Lung microvascular endothelial cell (primary cell): ENCODE results near the gene IGF1R. TPM values are rescaled to one million over a fixed set of nuclear protein-coding genes. Genes with fewer than 3 reads are reported as not detected.

Source experiments
- DNase-seq, 2 donors: peaks; one replicate each; pipeline versions ENCODE4 v3.0.0 to v3.0.0-alpha.2; 2010; ENCODE audit warnings: low read depth in 2 of 2
- total RNA-seq: library from RNA; depleted of rRNA; stranded (reverse); fragments of >200 nt; gene quantifications from 2 replicates; pipeline ENCODE4 v1.2.1, GENCODE V29; 2014

IGF1R gene
- total RNA-seq, 1 donor from 2014 or later, result 20.4 TPM

DNA sequence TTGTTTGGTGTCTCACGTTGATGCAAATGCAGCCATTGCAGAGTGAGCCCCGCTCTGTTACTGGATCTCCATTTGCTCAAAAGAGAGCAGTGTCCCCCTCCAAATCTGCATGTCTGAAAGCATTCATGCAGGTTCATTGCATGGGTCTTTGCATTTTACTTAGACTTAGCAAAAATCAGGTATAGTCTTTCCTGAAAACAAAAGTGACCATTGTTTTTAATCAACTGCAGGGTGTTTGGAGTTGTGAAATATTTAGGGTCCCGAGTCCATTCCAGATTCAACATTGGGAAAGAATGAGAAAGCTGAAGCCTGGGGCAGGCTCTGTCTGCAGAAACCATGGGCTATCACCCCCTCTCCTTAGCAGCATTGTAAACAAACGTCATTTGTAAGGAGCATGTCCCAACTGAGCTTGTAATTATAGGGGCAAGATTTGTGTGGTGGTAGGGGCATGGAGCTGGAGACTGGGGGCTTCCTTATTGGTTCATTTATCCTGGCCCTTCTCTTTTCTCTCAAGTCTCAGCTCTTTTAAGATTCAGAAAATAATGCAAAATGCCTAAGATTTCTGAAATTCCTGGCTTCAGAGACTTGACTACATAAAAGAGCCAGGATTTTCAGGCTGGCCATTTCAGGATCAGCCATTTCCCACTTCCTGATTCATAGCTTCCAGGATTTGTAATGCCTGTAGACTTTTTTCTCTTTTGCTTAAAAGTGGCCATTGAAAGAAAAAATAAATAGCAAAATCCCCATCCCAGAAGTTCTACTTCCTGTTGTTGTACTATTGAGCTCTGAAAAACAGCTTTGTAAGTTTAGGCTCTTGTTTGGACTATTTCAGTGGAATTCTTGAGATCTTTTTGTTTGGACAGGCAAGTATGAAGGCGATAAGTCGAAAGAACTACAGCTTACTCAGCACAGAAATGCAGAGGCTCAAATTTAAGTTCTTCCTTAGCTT, 23.0 kb downstream of the IGF1R start:
- peak; percentile 45 to 69 for DNase-seq

- no peak for DNase-seq
These were observed 24.8 kb downstream of the IGF1R start for GRCh38 chr15:98673133-98673532.

- no peak for DNase-seq
These were observed 26.0 kb downstream of the IGF1R start for GRCh38 chr15:98674336-98674735.

DNA sequence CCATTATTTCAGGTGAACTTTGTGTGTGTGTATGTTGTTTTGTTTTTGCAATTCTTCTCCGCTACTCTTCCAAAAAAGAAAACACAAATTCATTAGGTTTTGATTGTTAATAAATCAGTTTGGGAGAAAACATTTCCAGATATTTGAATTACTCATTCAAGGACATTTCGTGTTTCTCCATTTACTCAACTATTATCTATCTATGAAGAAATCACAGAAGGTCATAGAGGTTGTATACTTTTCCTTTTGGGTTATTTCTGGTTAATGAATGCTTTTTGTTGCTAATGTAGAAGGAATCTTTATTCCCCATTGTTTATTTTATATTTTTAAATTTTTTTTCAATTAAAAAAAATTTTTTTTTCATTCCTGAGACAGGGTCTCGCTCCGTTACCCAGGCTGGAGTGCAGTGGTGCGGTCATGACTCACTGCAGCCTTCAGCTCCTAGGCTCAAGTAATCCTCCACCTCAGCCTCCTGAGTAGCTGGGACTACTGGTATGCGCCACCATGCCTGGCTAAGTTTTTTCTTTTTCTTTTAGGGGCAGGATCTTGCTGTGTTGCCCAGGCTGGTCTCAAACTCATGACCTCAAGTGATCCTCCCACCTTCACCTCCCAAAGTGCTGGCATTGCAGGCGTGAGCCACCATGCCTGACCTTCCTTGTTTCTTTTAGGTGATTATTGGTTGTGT, 28.4 kb downstream of the IGF1R start:
- no peak for DNase-seq

GRCh38 chr15:98677345-98678059, 29.2 kb downstream of the IGF1R start:
- DNase-seq, result no peak

GRCh38 chr15:98678484-98678883, 30.1 kb downstream of the IGF1R start:
- no peak for DNase-seq

DNA sequence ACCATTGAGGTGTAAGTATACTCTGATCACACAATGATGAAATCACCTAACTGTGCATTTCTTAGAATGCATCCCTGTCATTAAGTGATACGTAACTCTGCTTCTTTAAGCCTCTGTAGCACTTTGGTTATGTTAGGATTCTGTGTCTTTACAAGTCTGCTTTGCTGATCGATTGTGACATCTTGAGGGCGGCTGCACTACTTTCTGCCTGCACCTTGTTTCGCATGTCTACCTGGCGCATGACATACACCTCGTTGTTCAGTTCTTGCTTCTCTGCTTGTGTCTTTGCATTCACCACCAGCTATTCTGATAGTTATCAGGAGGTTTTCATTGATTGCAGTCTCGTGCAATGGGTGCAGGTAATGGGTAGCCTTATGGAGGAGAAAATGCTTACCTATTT, 32.7 kb downstream of the IGF1R start:
- DNase-seq, result no peak

GRCh38 chr15:98682992-98683701, 34.8 kb downstream of the IGF1R start:
- peak in 1 of 2 donors; percentile 38 for DNase-seq

GRCh38 chr15:98683831-98684230, 35.5 kb downstream of the IGF1R start:
- DNase-seq, result no peak

GRCh38 chr15:98684436-98684835, 36.1 kb downstream of the IGF1R start:
- no peak for DNase-seq

DNA sequence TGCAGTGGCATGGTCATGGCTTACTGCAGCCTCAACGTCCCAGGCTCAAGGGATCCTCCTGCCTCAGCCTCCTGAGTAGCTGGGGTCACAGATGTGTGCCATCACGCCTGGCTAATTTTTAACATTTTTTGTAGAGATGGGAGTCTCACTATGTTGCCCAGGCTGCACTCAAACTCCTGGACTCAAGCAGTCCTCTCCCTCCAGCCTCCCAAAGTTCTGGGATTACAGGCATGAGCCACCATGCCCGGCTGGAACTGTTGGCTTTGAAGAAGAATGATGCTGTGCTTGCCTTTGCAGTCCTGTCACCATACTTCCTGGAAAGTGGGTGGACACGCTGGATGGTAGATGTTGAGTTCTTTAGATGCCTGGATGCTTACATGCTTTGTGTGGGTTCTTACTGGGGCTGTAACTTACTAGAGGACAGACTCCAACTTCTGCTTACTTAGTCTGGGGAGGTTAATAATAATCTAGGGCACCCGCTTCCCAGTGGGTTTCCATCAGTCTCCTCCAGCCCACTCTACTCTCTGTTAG, 36.7 kb downstream of the IGF1R start:
- no peak for DNase-seq

DNA sequence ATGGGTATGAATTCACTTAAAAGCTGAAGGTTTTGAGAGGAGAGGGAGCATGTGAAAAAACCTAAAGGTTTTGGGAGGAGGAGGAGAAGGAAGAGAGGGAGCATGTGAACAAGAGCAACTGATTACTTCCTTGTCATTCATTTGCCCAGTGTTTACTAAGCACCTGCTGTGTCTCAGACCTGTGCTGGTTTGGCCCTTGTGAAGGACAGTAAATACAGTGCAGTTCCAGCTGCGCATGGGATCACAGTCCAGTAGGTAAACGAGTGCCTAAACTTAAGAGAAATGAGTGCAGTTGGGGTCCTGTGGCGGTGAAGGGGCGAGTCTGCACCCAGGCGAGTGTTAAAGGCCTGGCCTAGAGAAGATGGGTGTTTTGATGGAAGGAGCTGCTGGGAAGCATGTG, 38.6 kb downstream of the IGF1R start:
- DNase-seq, result no peak

GRCh38 chr15:98689431-98689861, 41.1 kb downstream of the IGF1R start:
- peak in 1 of 2 donors; percentile 23 for DNase-seq

DNA sequence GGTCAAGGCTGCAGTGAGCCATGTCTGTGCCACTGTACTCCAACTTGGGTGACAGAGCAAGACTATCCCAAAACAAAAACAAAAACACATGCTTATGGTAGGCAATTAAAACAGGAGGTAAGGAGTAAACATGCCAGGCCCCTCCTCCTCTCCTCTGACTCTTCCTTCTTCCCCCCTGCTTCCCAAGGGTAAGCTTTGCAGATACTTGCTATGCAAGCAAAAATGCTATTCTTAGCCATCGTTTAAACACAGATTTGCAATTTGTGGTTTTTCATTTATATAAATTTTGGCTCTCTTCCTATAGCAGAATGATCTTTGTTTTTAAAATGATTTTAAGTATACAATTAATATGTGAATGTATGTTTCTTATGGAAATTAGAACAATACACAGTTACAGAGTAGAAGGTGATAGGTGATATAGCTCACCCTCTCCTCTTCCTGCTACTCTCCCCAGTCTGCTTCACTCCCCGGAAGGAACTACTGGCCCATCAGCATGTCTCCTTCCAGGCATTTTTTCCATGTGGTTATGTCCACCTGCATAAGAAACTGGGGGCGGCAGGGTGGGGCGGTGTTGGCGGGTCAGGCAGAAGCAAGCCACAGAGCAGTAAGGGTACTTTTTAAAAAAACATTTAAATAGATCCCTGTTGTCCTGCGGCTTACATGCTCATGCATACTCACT, 42.1 kb downstream of the IGF1R start:
- DNase-seq, result no peak

GRCh38 chr15:98692213-98692612, 43.9 kb downstream of the IGF1R start:
- no peak for DNase-seq

DNA sequence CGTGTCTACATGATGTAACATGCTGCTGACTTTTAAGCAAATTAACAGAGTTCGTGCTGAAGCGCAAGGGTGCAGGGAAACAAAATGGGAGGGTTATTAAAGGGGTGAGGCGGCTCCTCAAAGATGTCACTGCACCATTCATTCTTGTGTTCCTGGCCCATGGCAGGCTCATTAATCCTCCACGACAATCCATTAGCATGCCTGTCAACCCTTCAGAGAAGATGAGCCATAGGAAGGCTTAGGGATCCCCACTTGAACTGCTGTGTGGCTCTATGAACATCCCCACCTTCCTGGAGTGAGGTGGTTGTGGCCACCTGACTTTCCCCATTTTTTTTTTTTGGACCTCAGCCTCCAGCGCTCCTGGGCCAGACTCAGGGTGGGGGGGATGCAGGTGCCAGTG, 45.8 kb downstream of the IGF1R start:
- no peak for DNase-seq

DNA sequence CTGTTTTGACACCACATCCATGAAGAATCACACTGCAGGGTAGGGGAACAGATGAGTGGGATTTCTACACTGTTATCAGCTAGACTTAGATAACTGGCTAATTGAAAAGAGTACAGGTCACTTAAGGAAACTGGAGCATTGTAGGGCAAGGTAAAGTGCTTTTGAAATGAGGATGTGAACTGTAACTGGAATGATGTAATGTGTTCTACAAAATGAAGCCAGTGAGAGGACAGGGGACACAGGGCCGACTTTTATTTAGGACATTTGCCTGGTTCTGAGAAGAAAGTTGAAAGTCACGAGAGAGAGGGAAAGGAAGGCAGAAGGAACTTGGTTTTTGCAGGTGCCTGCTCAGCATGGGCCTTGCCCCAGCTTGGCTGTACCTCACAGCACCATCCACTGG, 50.5 kb downstream of the IGF1R start:
- DNase-seq, result no peak

- no peak for DNase-seq
These were observed 51.5 kb downstream of the IGF1R start for GRCh38 chr15:98699591-98700424.

DNA sequence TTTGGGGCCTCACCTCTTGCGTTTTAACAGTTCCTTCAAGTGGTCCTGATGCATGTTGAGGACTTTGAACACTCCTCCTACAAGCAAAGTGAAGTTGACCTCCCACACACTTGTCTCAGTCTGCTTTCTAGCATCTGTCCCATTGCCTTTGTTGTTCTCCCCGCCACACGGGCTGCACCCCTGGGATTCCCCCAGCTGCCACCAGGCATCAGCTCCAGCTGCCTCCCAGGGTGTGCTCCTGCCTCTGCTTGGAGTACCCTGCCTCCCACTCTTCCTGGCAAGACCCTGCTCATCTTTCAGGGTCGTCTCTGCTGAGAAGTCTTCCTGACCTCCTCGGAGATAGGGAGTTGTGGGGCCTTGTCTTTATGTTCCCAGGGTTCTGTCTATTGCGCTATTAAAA, 52.2 kb downstream of the IGF1R start:
- no peak for DNase-seq
